HG02981 (cell line): ENCODE measurements around the gene ANAPC4.

Experiments used
- ATAC-seq: cut with Tn5 transposase; IDR thresholded peaks from one replicate; pipeline ENCODE4 v1.9.1; 2021; ENCODE audit warnings: mild to moderate bottlenecking, moderate library complexity; ENCODE audit not compliant: unreplicated experiment

ANAPC4 gene

GRCh38 chr4:25377572-25378436 lies 741 bp downstream of the ANAPC4 start:
- no peak for ATAC-seq

GRCh38 chr4:25378437-25378743 lies 1.3 kb downstream of the ANAPC4 start:
- ATAC-seq: no peak

- no peak for ATAC-seq
Measured at GRCh38 chr4:25379591-25379990, 2.5 kb downstream of the ANAPC4 start.

GRCh38 chr4:25383647-25384046 lies 6.6 kb downstream of the ANAPC4 start:
- no peak for ATAC-seq

- no peak for ATAC-seq
Measured at GRCh38 chr4:25386926-25387325, 9.9 kb downstream of the ANAPC4 start.

- no peak for ATAC-seq
Measured at GRCh38 chr4:25397305-25397704, 20.2 kb downstream of the ANAPC4 start.

- no peak for ATAC-seq
Measured at GRCh38 chr4:25399510-25399909, 22.4 kb downstream of the ANAPC4 start.

- ATAC-seq: no peak
Measured at GRCh38 chr4:25401066-25401465, 24.0 kb downstream of the ANAPC4 start.

- ATAC-seq: no peak
Measured at GRCh38 chr4:25402521-25402920, 25.5 kb downstream of the ANAPC4 start.

- ATAC-seq: no peak
Measured at GRCh38 chr4:25403699-25404098, 26.6 kb downstream of the ANAPC4 start.

GRCh38 chr4:25405453-25405852 lies 28.4 kb downstream of the ANAPC4 start:
- no peak for ATAC-seq

- no peak for ATAC-seq
Measured at GRCh38 chr4:25406081-25406692, 29.1 kb downstream of the ANAPC4 start.

- ATAC-seq: no peak
Measured at GRCh38 chr4:25410820-25411529, 33.9 kb downstream of the ANAPC4 start.

GRCh38 chr4:25413261-25413660 lies 36.2 kb downstream of the ANAPC4 start:
- no peak for ATAC-seq

GRCh38 chr4:25417014-25417413 lies 40.0 kb downstream of the ANAPC4 start:
- ATAC-seq: no peak

- no peak for ATAC-seq
Measured at GRCh38 chr4:25420931-25421330, 43.9 kb downstream of the ANAPC4 start.

- ATAC-seq: no peak
Measured at GRCh38 chr4:25421816-25422525, 44.9 kb downstream of the ANAPC4 start.

- no peak for ATAC-seq
Measured at GRCh38 chr4:25423548-25423947, 46.5 kb downstream of the ANAPC4 start.

- ATAC-seq: no peak
Measured at GRCh38 chr4:25424539-25425228, 47.6 kb downstream of the ANAPC4 start.

GRCh38 chr4:25425361-25425760 lies 48.3 kb downstream of the ANAPC4 start:
- ATAC-seq: no peak

GRCh38 chr4:25427871-25428270 lies 50.8 kb downstream of the ANAPC4 start:
- ATAC-seq: no peak
